ENCODE data around the gene GSTP1.
A peak's percentile ranks its signal among the peaks of the same experiment; 100 is the strongest.

GSTP1 gene

DNA sequence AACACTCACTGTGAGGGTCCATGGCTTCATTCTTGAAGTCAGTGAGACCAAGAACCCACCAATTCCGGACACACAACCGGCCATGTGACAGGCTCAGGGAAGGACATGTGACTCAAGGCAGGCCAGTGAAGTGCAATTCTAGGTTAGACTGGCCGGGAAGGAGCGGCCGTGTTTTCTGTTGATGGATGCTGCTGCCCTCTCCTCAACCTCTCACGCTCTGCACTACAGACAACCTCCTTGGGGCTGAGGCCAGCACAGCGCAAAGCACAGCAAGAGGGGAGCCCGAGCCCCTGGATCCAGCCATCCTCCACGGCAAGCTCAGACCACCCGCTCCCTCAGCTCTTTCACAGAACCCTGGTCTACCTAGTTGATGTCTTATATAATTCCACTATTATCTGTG, 43.4 kb downstream of the GSTP1 start:
- DNase-seq = peak in 2 of 10 donors; percentile 23 to 69
- intact Hi-C loops (cut with DNase I) = loop anchor here (5.0 kb wide), 1 partner anchor 180 kb away; no protein-coding TSS in a partner anchor

DNA sequence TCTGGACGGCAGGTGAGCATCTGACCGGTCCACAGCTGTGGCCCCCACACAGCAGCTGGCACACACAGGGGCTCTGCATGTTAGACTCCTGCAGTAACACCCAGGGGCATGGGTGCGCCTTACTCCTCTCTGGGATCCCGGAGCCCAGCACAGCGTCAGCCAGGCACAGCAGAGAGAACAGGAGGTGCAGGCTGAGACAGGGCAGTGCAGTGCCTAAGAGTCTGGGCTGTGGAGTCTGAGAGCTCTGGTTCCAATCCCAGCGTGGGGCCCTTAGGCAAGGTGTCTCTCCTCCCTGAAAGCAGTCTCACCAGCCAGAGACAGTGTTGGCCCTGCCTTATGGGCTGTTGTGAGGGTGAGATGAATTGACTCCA, 43.8 kb downstream of the GSTP1 start:
- peak in 2 of 10 donors; percentile 57 to 74 for DNase-seq
- intact Hi-C loops (cut with DNase I) = loop anchor here (5.0 kb wide), 1 partner anchor 180 kb away; no protein-coding TSS in a partner anchor

- DNase-seq = peak in 3 of 10 donors; percentile 62 to 78 (median 62)
- intact Hi-C loops (cut with DNase I) = loop anchor here (5.0 kb wide), 1 partner anchor 179 kb away; no protein-coding TSS in a partner anchor
Observed at GRCh38 chr11:67627812-67628624, 44.4 kb downstream of the GSTP1 start.

GRCh38 chr11:67628710-67629385, 45.2 kb downstream of the GSTP1 start:
- peak in 3 of 10 donors; percentile 58 to 81 (median 77) for DNase-seq
- intact Hi-C loops (cut with DNase I) = loop anchor here (5.0 kb wide), 1 partner anchor 178 kb away; no protein-coding TSS in a partner anchor

DNA sequence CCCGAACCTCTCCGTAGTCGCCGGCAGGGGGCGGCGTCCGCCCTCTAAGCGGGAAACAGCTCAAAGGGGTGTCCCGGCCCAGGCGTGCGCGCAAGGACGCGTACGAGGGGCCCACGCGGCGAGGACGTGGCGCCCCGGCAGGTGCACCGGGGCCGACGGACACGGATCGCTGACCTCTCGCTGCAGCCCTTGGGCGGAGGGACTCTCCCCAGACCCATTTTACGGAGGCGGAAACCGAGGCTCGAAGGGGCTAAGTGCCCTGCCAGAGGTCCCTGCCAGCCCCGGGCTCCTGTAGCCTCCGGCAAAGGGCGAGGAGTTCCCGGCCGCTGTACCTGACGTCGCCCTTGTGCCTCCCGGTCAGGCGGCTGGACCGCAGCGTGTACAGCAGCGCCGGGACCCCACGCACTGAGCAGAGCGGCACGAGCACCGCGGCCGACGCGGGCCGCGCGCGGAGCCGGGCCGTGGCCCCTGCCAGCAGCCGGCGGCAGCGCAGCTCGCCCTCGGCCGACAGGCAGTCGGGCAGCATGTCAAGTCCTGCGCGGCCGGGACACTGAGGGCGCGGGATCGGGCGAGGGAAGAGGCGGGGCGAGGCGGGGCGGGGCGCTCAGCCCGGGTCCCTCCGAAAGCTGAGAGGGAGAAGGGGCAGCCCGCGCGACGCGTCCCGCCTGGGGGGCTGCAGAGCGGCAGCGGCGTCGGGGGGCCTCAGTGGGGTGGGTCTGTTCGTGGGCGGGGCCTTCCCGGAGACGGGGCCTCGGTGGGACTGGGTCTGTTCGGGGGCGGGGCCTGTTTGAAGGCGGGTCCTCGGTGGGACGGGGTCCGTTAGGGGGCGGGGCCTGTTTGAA, 46.0 kb downstream of the GSTP1 start, which contains the start of gene NUDT8:
TSS of gene NUDT8 (minus strand) at position 552 of the 842 bp plus-strand sequence. CDS start at position 526, 26 bp downstream.
- intact Hi-C loops (cut with DNase I) = loop anchor here (5.0 kb wide), 1 partner anchor 178 kb away; no protein-coding TSS in a partner anchor
- peak; percentile 61 to 97 (median 82) for DNase-seq

DNA sequence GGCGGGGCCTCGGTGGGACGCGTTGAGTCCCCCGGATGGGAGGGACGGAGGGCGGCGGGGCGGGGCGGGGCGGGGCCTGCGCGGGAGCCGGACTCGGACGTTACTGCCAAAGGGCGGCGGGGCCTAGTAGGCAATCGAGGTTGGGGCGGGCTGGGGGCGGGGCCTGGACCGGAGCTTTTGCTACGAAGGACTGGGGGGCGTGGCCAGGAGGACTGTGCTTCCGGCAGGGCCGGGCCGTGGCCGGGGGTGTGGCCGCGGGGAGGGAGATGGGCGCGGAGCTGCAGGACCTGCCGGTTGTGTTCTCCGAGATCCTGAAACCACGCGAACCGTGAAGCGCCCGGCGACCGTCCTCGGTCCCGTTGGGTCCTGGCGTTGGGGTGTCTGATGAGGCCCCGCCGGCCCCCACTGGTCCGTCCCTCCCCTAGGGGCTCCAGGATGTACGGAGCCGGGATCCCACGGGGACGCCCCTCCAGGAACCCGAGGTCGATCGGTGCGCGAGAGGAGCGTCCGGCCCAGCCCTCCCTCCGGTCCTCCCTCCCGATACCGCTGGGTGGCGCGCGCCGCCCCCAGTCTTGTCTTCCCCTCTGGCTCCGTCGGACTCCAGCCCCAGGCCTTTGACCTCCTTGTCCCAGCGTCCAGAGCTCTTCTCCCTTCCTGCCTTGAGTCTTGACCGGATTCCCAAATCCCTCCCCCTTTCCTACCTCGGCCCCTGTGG, 46.8 kb downstream of the GSTP1 start:
- intact Hi-C loops (cut with DNase I) = no loop called here
- peak; percentile 90 to 99 (median 96) for DNase-seq

GRCh38 chr11:67630943-67631331, 47.3 kb downstream of the GSTP1 start:
- DNase-seq = peak in 1 of 10 donors; percentile 79
- intact Hi-C loops (cut with DNase I) = no loop called here

DNA sequence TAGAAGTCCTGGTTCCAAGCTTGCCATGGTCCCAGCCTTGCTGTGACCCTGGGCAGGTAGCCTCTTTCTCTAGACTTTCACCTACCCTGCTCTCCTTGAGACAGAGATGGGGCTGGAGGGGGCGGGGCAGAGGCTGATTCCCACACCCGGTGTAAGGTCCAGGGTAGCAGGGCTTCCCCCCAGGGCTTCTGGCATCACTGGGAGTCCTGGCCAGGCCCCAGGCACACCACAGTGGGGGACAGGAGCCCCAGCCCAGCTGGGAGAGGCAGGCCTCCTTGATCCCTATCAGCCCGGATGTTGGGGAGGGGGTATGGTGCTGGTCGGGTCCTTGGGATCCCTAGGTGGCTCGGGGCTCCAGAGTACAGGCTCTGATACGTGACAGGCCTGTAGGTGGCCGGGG, 47.8 kb downstream of the GSTP1 start:
- intact Hi-C loops (cut with DNase I) = no loop called here
- peak in 3 of 10 donors; percentile 62 to 77 (median 76) for DNase-seq

DNA sequence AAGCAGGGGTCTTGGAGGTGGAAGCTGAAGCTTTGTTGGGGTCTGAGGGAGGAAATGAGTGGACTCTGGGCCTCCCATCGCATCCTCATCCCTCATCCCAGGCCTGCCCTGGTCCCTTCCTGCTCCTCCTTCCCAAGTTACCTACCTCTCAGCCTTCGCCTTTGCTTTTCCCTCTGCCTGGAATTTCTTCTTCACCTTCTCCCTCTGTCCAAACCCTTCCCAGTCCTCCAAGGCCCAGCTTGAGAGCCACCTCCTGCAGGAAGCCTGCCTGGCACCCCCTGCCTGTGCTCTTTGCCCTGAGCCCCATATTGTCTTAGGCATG, 48.2 kb downstream of the GSTP1 start:
- intact Hi-C loops (cut with DNase I) = no loop called here
- no peak for DNase-seq

- intact Hi-C loops (cut with DNase I) = no loop called here
- DNase-seq = peak in 3 of 10 donors; percentile 33 to 72 (median 62)
Observed at GRCh38 chr11:67632175-67632981, 48.8 kb downstream of the GSTP1 start.

GRCh38 chr11:67632982-67633755, 49.6 kb downstream of the GSTP1 start:
- peak in 3 of 10 donors; percentile 60 to 77 (median 66) for DNase-seq
- intact Hi-C loops (cut with DNase I) = no loop called here

DNA sequence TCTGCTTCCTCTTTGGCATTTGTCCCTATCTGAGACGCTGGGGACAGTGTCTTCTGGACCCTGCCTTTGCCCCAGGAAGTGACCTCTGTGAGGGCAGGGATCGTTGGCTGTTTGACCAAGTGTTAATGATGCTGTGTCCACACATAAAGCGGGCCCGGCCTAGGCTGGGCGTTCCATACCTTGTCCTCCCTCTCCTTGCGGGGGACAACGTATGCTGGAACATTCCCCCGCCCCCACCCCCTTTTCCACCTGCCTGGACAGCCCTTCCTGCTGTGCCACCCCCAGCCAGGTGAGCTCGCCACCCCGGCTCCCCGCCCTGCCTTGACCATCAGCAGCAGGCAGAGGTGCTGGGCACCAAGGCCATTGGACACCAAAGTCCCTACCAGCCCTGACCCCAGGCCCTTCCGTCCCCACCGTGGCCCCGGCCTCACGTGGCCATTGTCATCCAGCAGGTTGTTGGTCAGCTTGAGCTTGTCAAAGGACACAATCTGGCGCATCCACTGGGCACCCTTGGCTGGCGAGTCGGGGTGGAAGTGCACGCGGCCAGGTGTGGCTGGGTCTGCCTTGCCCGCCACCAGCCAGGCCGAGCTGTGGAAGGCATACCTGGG, 50.2 kb downstream of the GSTP1 start:
- intact Hi-C loops (cut with DNase I) = no loop called here
- DNase-seq = peak in 3 of 10 donors; percentile 51 to 80 (median 77)

DNA sequence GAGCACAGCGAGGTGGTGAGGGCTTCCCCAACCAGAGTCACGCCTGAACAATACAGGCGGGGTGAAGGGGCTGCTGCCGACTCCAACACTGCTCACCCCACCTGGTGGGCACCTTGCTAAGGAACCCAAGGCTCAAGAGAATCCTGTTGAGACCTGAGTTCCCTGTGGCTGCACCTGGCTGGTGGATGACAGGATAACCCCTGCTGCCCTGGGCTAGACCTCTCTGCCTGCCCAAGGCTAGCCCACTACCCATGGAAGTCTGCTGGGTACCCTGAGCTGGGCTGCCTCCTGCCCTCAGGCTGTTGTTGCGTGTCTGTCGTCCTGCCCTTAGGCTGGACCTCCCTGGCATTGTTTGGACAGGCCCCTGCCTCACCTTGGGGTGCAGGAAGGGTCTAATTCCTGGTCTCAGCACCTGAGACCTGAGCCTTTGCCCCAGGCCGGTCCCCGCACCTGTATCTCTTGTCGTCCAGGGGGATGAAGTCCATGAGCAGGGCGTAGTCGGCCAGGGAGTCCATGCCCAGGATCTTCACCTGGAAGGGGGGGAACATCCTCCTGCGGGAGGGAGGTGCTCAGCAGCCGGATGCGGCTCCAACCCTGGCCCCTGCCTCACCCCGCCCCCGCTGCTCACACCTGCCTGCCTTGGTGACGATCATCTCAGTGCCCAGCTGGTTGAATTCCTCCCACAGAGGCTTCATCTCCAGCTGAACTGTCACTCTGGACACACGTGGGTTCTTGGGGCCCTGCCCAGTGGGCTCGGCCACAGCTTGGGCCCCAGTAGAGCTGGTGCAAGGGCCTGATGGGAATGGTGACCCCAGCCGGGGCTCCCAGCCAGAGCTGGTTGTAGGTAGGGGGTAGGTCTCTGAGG, 51.0 kb downstream of the GSTP1 start:
- peak in 2 of 10 donors; percentile 62 to 66 for DNase-seq
- intact Hi-C loops (cut with DNase I) = no loop called here

DNA sequence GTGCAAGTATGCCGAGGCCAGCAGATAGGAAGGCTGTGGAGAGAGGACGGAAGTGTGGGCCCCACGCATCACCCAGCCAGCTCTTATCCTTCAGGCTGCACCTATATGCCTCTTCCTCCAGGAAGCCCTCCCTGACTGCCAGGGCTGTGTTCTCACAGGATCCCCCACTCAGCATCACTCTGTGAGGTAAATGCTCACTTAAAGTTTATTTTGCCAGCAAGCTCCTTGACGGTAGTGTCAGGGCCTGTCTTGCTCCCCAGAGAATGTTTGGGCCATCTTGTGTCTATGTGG, 51.6 kb downstream of the GSTP1 start:
- peak in 2 of 10 donors; percentile 19 to 57 for DNase-seq

More for the DNA sequence above, 51.6 kb downstream of the GSTP1 start:
- intact Hi-C loops (cut with DNase I) = no loop called here

All from posterior cingulate gyrus (tissue), 11 donors.